GM23338 (cell line): ENCODE results near the gene CHN2.

Experiments used
- CREB1 ChIP-seq: fragments of 250-450 bp; sonication (Bioruptor Pico); IDR thresholded peaks from 2 replicates; pipeline ENCODE4 v1.5.0; 2020; ENCODE audit warnings: low read depth, mild to moderate bottlenecking, moderate library complexity
- ETS1 ChIP-seq: IDR thresholded peaks from 2 replicates; pipeline ENCODE4 v1.6.1; 2016; ENCODE audit warnings: antibody characterized with exemption
- EZH2 ChIP-seq: fragments of 200-600 bp; sonication (generic); IDR thresholded peaks from one replicate; pipeline ENCODE4 v1.8.0; 2017; ENCODE audit warnings: antibody characterized with exemption, mild to moderate bottlenecking, low read depth; ENCODE audit not compliant: unreplicated experiment
- EZH2phosphoT487 ChIP-seq: fragments of 200-600 bp; sonication (generic); IDR thresholded peaks from one replicate; pipeline ENCODE4 v1.8.1; 2018; ENCODE audit warnings: antibody characterized with exemption; ENCODE audit not compliant: unreplicated experiment
- JUNB ChIP-seq: IDR thresholded peaks from one replicate; pipeline ENCODE4 v1.6.1; 2016; ENCODE audit warnings: antibody characterized with exemption; ENCODE audit not compliant: unreplicated experiment
- NANOG ChIP-seq: IDR thresholded peaks from 2 replicates; pipeline ENCODE4 v1.6.1; 2016; ENCODE audit warnings: antibody characterized with exemption, borderline replicate concordance
- POLR2AphosphoS5 ChIP-seq: IDR thresholded peaks from 2 replicates; pipeline ENCODE4 v1.6.1; 2016; ENCODE audit warnings: antibody characterized with exemption, low read depth
- REST ChIP-seq: IDR thresholded peaks from one replicate; pipeline ENCODE4 v1.6.1; 2018; ENCODE audit warnings: antibody characterized with exemption; ENCODE audit not compliant: unreplicated experiment
- STAT1 ChIP-seq: IDR thresholded peaks from one replicate; pipeline ENCODE4 v1.6.1; 2016; ENCODE audit warnings: antibody characterized with exemption; ENCODE audit not compliant: unreplicated experiment
- ZNF114 ChIP-seq: fragments of 250-450 bp; sonication (Bioruptor Pico); IDR thresholded peaks from 2 replicates; pipeline ENCODE4 v1.5.0; 2020; ENCODE audit warnings: mild to moderate bottlenecking, moderate library complexity
- ZNF331 ChIP-seq: fragments of 250-450 bp; sonication (Bioruptor Pico); IDR thresholded peaks from 2 replicates; pipeline ENCODE4 v1.5.0; 2020; ENCODE audit warnings: low read depth, mild to moderate bottlenecking, moderate library complexity
- TF ChIP-seq, protein P1 (sequence below), 2 experiments: fragments of 200-600 bp in 1 of 2; sonication (generic) in 1 of 2; conservative IDR thresholded peaks; 2 replicates each; pipeline versions ENCODE4 v1.5.1 to v1.6.1; 2016 to 2017; ENCODE audit warnings: antibody characterized with exemption in 2 of 2, low read depth in 2 of 2, mild to moderate bottlenecking in 2 of 2, moderate library complexity in 1 of 2

DNA sequence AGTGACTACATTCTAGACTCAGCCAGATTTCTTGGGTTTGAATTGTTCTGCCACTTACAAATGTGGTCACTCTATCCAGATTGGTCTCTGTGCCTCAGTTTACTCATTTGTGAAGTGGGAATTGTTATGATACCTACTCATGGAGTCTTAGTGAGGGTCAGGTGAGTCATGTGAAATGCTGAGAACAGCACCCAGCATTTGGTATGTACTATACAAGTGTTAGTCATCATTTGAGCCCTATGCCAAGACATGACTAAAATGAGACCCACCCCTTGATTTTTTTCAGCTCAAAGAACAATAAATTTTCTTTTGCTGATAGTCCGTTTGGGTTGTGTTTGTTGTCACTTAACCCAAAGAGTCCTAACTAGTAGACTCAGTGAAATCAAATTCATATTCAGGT, 92.8 kb downstream of the CHN2 start:
- TF ChIP-seq, protein P1, sequence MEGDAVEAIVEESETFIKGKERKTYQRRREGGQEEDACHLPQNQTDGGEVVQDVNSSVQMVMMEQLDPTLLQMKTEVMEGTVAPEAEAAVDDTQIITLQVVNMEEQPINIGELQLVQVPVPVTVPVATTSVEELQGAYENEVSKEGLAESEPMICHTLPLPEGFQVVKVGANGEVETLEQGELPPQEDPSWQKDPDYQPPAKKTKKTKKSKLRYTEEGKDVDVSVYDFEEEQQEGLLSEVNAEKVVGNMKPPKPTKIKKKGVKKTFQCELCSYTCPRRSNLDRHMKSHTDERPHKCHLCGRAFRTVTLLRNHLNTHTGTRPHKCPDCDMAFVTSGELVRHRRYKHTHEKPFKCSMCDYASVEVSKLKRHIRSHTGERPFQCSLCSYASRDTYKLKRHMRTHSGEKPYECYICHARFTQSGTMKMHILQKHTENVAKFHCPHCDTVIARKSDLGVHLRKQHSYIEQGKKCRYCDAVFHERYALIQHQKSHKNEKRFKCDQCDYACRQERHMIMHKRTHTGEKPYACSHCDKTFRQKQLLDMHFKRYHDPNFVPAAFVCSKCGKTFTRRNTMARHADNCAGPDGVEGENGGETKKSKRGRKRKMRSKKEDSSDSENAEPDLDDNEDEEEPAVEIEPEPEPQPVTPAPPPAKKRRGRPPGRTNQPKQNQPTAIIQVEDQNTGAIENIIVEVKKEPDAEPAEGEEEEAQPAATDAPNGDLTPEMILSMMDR (conservative IDR thresholded peaks at IDR 0.05; ENCODE audit: low read depth in 2 of 2) = no peak
- no peak for TF ChIP-seq POLR2AphosphoS5
- no peak for TF ChIP-seq EZH2
- TF ChIP-seq REST = no peak
- TF ChIP-seq EZH2phosphoT487 = no peak
- no peak for TF ChIP-seq CREB1 (CRISPR knock-in tag)
- no peak for TF ChIP-seq ZNF331 (CRISPR knock-in tag)
- TF ChIP-seq JUNB = no peak
- TF ChIP-seq NANOG = no peak
- no peak for TF ChIP-seq ZNF114 (CRISPR knock-in tag)
- TF ChIP-seq ETS1 = no peak
- no peak for TF ChIP-seq STAT1
